Astrocyte (in vitro differentiated cells and primary cell): ENCODE results near the gene PITPNM2. TPM values are rescaled to one million over a fixed set of nuclear protein-coding genes. Genes with fewer than 3 reads are reported as not detected.
A peak's percentile ranks its signal among the peaks of the same experiment; 100 is the strongest.

Experiments used
- DNase-seq: peaks from one replicate; pipeline ENCODE4 v3.0.0-alpha.2; 2010; ENCODE audit warnings: low read depth
- FAIRE-seq: peaks from 2 replicates; lab custom pipeline; 2011; peaks lifted over from hg19 to GRCh38; lab: Jason Lieb, UNC
- H2AFZ ChIP-seq: 2 replicates; pipeline ENCODE4 v1.6.0; 2012; ENCODE audit warnings: low read depth, low read length, inconsistent platforms
- H3K27ac ChIP-seq: 2 replicates; pipeline ENCODE4 v1.5.1; 2011; ENCODE audit warnings: low read depth, low read length, inconsistent platforms
- H3K27me3 ChIP-seq: 2 replicates; pipeline ENCODE4 v1.6.0; 2011; ENCODE audit warnings: low read length, inconsistent platforms; ENCODE audit not compliant: insufficient read depth
- H3K36me3 ChIP-seq: 2 replicates; pipeline ENCODE4 v1.5.1; 2011; ENCODE audit warnings: low read length, inconsistent platforms; ENCODE audit not compliant: insufficient read depth
- H3K4me1 ChIP-seq: 2 replicates; pipeline ENCODE4 v1.5.1; 2011; ENCODE audit warnings: low read length, inconsistent platforms; ENCODE audit not compliant: insufficient read depth
- H3K4me2 ChIP-seq: 2 replicates; pipeline ENCODE4 v1.6.0; 2012; ENCODE audit warnings: low read length, inconsistent platforms
- H3K4me3 ChIP-seq: 2 replicates; pipeline ENCODE4 v1.5.1; 2011; ENCODE audit warnings: low read depth, mild to moderate bottlenecking, low read length, inconsistent platforms; ENCODE audit not compliant: insufficient read depth
- H3K79me2 ChIP-seq: 2 replicates; pipeline ENCODE4 v1.6.0; 2012; ENCODE audit warnings: mild to moderate bottlenecking, low read length, inconsistent platforms; ENCODE audit not compliant: insufficient read depth
- H3K9ac ChIP-seq: 2 replicates; pipeline ENCODE4 v1.6.0; 2012; ENCODE audit warnings: mild to moderate bottlenecking, low read length, inconsistent platforms
- H3K9me3 ChIP-seq: 2 replicates; pipeline ENCODE4 v1.5.1; 2012; ENCODE audit warnings: low read depth, mild to moderate bottlenecking, low read length, inconsistent platforms; ENCODE audit not compliant: insufficient read depth
- H4K20me1 ChIP-seq: 2 replicates; pipeline ENCODE4 v1.6.0; 2012; ENCODE audit warnings: low read length, inconsistent platforms; ENCODE audit not compliant: insufficient read depth
- H3K27ac Mint-ChIP-seq: one replicate; pipeline ENCODE4 v1.8.0; 2021; ENCODE audit warnings: mild to moderate bottlenecking, mixed read lengths; ENCODE audit not compliant: unreplicated experiment
- H3K27me3 Mint-ChIP-seq: one replicate; pipeline ENCODE4 v1.8.0; 2021; ENCODE audit warnings: low read depth, mixed read lengths; ENCODE audit not compliant: unreplicated experiment
- H3K36me3 Mint-ChIP-seq: one replicate; pipeline ENCODE4 v1.8.0; 2021; ENCODE audit warnings: low read depth, mixed read lengths; ENCODE audit not compliant: unreplicated experiment
- H3K4me1 Mint-ChIP-seq: one replicate; pipeline ENCODE4 v1.8.0; 2021; ENCODE audit warnings: low read depth, mixed read lengths; ENCODE audit not compliant: unreplicated experiment
- H3K4me3 Mint-ChIP-seq: one replicate; pipeline ENCODE4 v1.8.0; 2021; ENCODE audit warnings: mild to moderate bottlenecking, moderate library complexity, mixed read lengths; ENCODE audit not compliant: unreplicated experiment
- H3K9me3 Mint-ChIP-seq: one replicate; pipeline ENCODE4 v1.8.0; 2021; ENCODE audit warnings: mild to moderate bottlenecking, mixed read lengths; ENCODE audit not compliant: unreplicated experiment
- EZH2 ChIP-seq: IDR thresholded peaks from 2 replicates; pipeline ENCODE4 v1.6.1; 2012; ENCODE audit warnings: mild to moderate bottlenecking, low read length, inconsistent platforms; ENCODE audit not compliant: insufficient read depth
- total RNA-seq: library from RNA; stranded (reverse); gene quantifications from 2 replicates; pipeline ENCODE4 v1.2.1, GENCODE V29; 2021
- TF ChIP-seq, protein P1 (sequence below): IDR thresholded peaks from 2 replicates; pipeline ENCODE4 v1.5.1; 2011; ENCODE audit warnings: low read depth, mild to moderate bottlenecking, inconsistent platforms, low read length, moderate library complexity; ENCODE audit not compliant: insufficient read depth

PITPNM2 gene
- total RNA-seq, 1 donor from 2014 or later = 13.2 TPM

DNA sequence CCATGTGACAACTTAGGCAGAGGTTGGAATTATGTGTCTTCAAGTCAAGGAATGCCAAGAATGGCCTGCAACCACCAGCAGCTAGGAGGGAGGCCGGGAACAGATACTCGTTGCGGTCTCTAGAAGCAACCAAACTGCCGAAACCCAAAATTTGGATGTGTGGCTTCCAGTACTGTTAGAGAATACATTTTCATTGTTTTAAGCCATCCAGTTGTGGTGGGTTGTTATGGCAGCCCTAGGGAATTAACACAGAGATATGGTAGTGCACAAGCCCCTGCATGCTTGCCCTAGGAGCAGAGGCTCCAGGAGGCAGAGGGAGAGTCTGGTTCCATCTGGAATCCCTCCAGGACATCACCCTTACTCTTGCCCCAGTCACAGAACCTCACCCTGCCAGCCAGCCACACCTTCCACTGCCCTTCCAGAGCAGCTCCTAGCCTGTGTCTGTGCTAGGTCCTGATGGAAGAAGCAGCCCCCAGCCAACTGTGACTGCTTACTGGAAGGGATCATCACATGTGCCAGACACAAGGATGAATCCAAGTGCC is 19.5 kb downstream of the PITPNM2 start:
- H3K36me3 Mint-ChIP-seq = peaks cover 2% of the 10 kb centered on the region
- peaks cover 1% of the 10 kb centered on the region for H3K9me3 Mint-ChIP-seq
- DNase-seq = no peak
- Histone ChIP-seq H3K9ac (no peak overlapping the region), H3K4me2 (no peak overlapping the region), H3K36me3 (no peaks in the 10 kb centered on the region), H4K20me1 (no peaks in the 10 kb centered on the region), H3K27me3 (no peaks in the 10 kb centered on the region), H3K4me3 (no peak overlapping the region), H3K9me3 (no peaks in the 10 kb centered on the region), H3K27ac (no peak overlapping the region), H3K4me1 (peaks cover 8% of the 10 kb centered on the region), H3K79me2 (no peaks in the 10 kb centered on the region), H2AFZ (no peak overlapping the region)
- H3K27me3 Mint-ChIP-seq = no peaks in the 10 kb centered on the region
- no peak for TF ChIP-seq EZH2
- TF ChIP-seq, protein P1, sequence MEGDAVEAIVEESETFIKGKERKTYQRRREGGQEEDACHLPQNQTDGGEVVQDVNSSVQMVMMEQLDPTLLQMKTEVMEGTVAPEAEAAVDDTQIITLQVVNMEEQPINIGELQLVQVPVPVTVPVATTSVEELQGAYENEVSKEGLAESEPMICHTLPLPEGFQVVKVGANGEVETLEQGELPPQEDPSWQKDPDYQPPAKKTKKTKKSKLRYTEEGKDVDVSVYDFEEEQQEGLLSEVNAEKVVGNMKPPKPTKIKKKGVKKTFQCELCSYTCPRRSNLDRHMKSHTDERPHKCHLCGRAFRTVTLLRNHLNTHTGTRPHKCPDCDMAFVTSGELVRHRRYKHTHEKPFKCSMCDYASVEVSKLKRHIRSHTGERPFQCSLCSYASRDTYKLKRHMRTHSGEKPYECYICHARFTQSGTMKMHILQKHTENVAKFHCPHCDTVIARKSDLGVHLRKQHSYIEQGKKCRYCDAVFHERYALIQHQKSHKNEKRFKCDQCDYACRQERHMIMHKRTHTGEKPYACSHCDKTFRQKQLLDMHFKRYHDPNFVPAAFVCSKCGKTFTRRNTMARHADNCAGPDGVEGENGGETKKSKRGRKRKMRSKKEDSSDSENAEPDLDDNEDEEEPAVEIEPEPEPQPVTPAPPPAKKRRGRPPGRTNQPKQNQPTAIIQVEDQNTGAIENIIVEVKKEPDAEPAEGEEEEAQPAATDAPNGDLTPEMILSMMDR = no peak
- H3K27ac Mint-ChIP-seq = peak overlapping the region; percentile 83
- no peak for FAIRE-seq
- no peak overlapping the region for H3K4me3 Mint-ChIP-seq
- H3K4me1 Mint-ChIP-seq = peaks cover 26% of the 10 kb centered on the region

DNA sequence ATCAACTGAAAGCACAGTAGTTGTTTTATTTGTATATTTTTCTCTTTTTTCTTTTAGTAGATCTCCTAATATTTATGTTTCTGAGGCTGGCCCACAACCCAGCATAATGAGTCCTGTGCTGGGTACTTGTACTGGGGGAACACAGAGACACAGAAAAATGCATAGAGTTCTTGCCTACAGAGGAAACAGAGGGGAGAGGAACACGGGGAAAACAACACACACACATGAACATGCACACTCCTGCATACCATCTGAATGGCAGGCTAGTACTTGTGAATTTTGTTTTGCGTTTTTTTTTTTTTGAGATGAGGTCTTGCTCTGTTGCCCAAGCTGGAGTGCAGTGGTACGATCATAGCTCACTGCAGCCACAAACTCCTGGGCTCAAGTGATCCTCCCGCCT is 21.3 kb downstream of the PITPNM2 start:
- Histone ChIP-seq H3K9me3 (no peaks in the 10 kb centered on the region), H3K36me3 (no peaks in the 10 kb centered on the region), H3K9ac (no peak overlapping the region), H3K27ac (no peak overlapping the region), H2AFZ (no peak overlapping the region), H3K4me2 (no peak overlapping the region), H4K20me1 (no peaks in the 10 kb centered on the region), H3K79me2 (no peaks in the 10 kb centered on the region), H3K4me1 (peaks cover 13% of the 10 kb centered on the region), H3K27me3 (no peaks in the 10 kb centered on the region), H3K4me3 (no peak overlapping the region)
- TF ChIP-seq, protein P1 = no peak
- no peak for TF ChIP-seq EZH2
- DNase-seq (no peak), FAIRE-seq (no peak)
- no peaks in the 10 kb centered on the region for H3K36me3 Mint-ChIP-seq
- H3K27me3 Mint-ChIP-seq = no peaks in the 10 kb centered on the region
- H3K4me1 Mint-ChIP-seq = peaks cover 34% of the 10 kb centered on the region
- peak overlapping the region; percentile 77 for H3K27ac Mint-ChIP-seq
- no peaks in the 10 kb centered on the region for H3K9me3 Mint-ChIP-seq
- no peak overlapping the region for H3K4me3 Mint-ChIP-seq

DNA sequence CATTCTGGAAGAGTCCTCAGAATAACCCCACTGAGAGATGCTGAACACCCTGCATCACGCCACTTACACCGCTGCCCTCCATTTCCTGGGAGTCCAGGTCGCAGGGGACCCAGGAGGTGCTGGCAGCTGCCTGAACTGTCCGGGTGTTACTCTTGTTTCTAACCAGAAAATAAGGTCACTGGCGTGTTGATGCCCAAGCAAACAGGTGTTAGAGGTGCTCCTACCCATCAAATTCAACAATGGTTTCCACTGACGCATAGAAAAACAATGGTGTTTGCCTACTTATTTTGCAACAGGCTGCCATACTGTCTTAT is 23.8 kb downstream of the PITPNM2 start:
- Mint-ChIP-seq H3K9me3 (no peaks in the 10 kb centered on the region), H3K4me1 (peaks cover 38% of the 10 kb centered on the region), H3K27me3 (no peaks in the 10 kb centered on the region), H3K4me3 (no peak overlapping the region), H3K27ac (peak overlapping the region; percentile 99), H3K36me3 (peaks cover 3% of the 10 kb centered on the region)
- FAIRE-seq = no peak
- no peaks in the 10 kb centered on the region for H3K36me3 ChIP-seq
- no peaks in the 10 kb centered on the region for H3K9me3 ChIP-seq
- peaks cover 3% of the 10 kb centered on the region for H3K79me2 ChIP-seq
- H3K4me2 ChIP-seq = peak overlapping the region; percentile 82
- H2AFZ ChIP-seq = no peak overlapping the region
- no peaks in the 10 kb centered on the region for H3K27me3 ChIP-seq
- peaks cover 13% of the 10 kb centered on the region for H3K4me1 ChIP-seq
- no peak for DNase-seq
- no peak overlapping the region for H3K4me3 ChIP-seq
- H3K9ac ChIP-seq = peak overlapping the region; percentile 11
- TF ChIP-seq, protein P1 = no peak
- TF ChIP-seq EZH2 = no peak
- H3K27ac ChIP-seq = peak overlapping the region; percentile 77
- no peaks in the 10 kb centered on the region for H4K20me1 ChIP-seq
